Amniotic epithelial cell (primary cell): ENCODE measurements around the gene TMSB4X.

Experiments
- DNase-seq: peaks from one replicate; pipeline ENCODE4 v3.0.0-alpha.2; 2010; ENCODE audit warnings: low read depth

Gene TMSB4X

DNA sequence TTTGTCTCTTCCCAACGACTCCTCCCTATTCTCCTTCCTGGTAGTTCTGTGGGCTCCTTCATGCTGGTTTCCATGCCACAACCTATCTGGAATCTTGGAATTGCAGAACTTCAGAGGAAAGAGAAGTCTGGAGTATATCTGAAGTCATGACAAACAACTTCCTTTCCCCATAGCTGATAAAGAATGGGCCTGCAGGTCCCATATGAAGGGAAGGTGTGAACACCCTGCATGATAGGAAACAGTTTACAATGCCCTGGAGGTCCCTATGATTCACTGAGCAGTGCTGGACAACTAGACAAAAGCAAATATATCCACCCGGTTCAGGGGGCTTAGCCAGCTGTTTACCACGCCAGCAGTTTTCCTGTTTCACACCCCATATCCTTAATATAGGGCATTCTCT is 50.1 kb downstream of the TMSB4X start:
- DNase-seq, result no peak
